Measurements from ENCODE around the gene ARHGEF37. TPM values are rescaled to one million over a fixed set of nuclear protein-coding genes. Genes with fewer than 3 reads are reported as not detected.

Gene ARHGEF37
- total RNA-seq, 1 experiment from 2014 or later, result 0.42 TPM

- H2BK5ac ChIP-seq (ENCODE audit: insufficient read length, low read length), result no peak overlapping the region
- no peak overlapping the region for H3K4ac ChIP-seq (ENCODE audit: low read depth, low read length)
- no peaks in the 10 kb centered on the region for H3K27me3 ChIP-seq (ENCODE audit: insufficient read depth, low read length)
- Mint-ChIP-seq H3K4me1 (peaks cover 6 to 10% of the 10 kb centered on the region in 2 experiments; a peak in 3 of 4 replicates), H3K4me3 (no peak overlapping the region), H3K9me3 (no peaks in the 10 kb centered on the region; a peak in 1 of 5 replicates), H3K27me3 (ENCODE audit: low read depth) (no peaks in the 10 kb centered on the region), H3K27ac (no peak overlapping the region), H3K36me3 (ENCODE audit: insufficient read depth in 1 of 3, low read depth in 3 of 3) (no peaks in the 10 kb centered on the region; a peak in 1 of 7 replicates)
- H3K18ac ChIP-seq (ENCODE audit: insufficient read length, low read depth, low read length), result no peak overlapping the region
- no peak overlapping the region for H3K4me2 ChIP-seq (ENCODE audit: insufficient read depth, insufficient read length, low read length)
- H2BK20ac ChIP-seq (ENCODE audit: low read depth, low read length, poor library complexity, severe bottlenecking), result no peak overlapping the region
- no peaks in the 10 kb centered on the region for H3K23me2 ChIP-seq (ENCODE audit: insufficient read length, low read depth, low read length, poor library complexity, severe bottlenecking)
- H3T11ph ChIP-seq (ENCODE audit: low read length), result no peak overlapping the region
- H4K20me1 ChIP-seq (ENCODE audit: control insufficient read depth, insufficient read depth, insufficient read length), result no peaks in the 10 kb centered on the region
- no peak for DNase-seq
- no peak overlapping the region for H3K27ac ChIP-seq (ENCODE audit: insufficient read length, low read depth, low read length)
- no peak overlapping the region for H4K5ac ChIP-seq (ENCODE audit: insufficient read length, low read depth, low read length)
- no peaks in the 10 kb centered on the region for H3K4me1 ChIP-seq (ENCODE audit: insufficient read depth, low read length)
- no CpG with 5 or more reads among the region's 1 CpG for WGBS (ENCODE audit: extremely low coverage, insufficient read length, low lambda C conversion rate)
- no peak overlapping the region for H3K14ac ChIP-seq (ENCODE audit: insufficient read depth, low read length)
- H3K79me1 ChIP-seq (ENCODE audit: insufficient read depth, low read depth, low read length, poor library complexity, severe bottlenecking), result no peaks in the 10 kb centered on the region
- no peak overlapping the region for H3K23ac ChIP-seq (ENCODE audit: insufficient read length, low read depth, low read length)
- H2BK120ac ChIP-seq (ENCODE audit: low read depth, low read length, poor library complexity, severe bottlenecking), result no peak overlapping the region
- H3K9me3 ChIP-seq (ENCODE audit: control insufficient read depth, low read depth, low read length), result no peaks in the 10 kb centered on the region
- H2BK15ac ChIP-seq (ENCODE audit: low read depth, low read length), result no peak overlapping the region
- H2AK5ac ChIP-seq (ENCODE audit: insufficient read length, low read length), result no peak overlapping the region
- no peak overlapping the region for H4K91ac ChIP-seq (ENCODE audit: insufficient read length, low read depth, low read length)
- no peak for TF ChIP-seq CTCF (conservative IDR thresholded peaks at IDR 0.05)
- no peak overlapping the region for H3K56ac ChIP-seq (ENCODE audit: insufficient read length, low read depth, low read length)
- H3K9ac ChIP-seq (ENCODE audit: extremely low read depth, insufficient read length, low read length), result no peak overlapping the region
- H2BK12ac ChIP-seq (ENCODE audit: insufficient read length, low read depth, low read length), result no peak overlapping the region
- no peak overlapping the region for H2AFZ ChIP-seq (ENCODE audit: low read length)
- H3K79me2 ChIP-seq (ENCODE audit: insufficient read depth, low read length), result no peaks in the 10 kb centered on the region
- H4K8ac ChIP-seq (replicated peaks; ENCODE audit: insufficient read length, low read depth, low read length), result no peak overlapping the region
Measured at GRCh38 chr5:149658299-149658698, 77.0 kb downstream of the ARHGEF37 start.
